GM23338 (cell line): Measurements from ENCODE around the gene KDM4B. TPM values are rescaled to one million over a fixed set of nuclear protein-coding genes. Genes with fewer than 3 reads are reported as not detected.

Experiments
- ATAC-seq: fragments of 200-7000 bp; cut with Tn5 transposase; 3 replicates; pipeline ENCODE4 v1.9.1; 2020
- DNase-seq: peaks from one replicate; pipeline ENCODE4 v3.0.0-alpha.2; 2015; ENCODE audit warnings: low spot score
- H2AFZ ChIP-seq: fragments of 200-600 bp; sonication (generic); 2 replicates; pipeline ENCODE4 v1.8.0; 2016; ENCODE audit warnings: antibody characterized with exemption, mild to moderate bottlenecking, moderate library complexity
- H3F3A ChIP-seq: fragments of 200-600 bp; sonication (generic); replicated peaks from 2 replicates; pipeline ENCODE4 v1.8.0; 2017; ENCODE audit warnings: antibody characterized with exemption, mixed run types, low read depth
- H3K27ac ChIP-seq: fragments of 200-600 bp; sonication (generic); 2 replicates; pipeline ENCODE4 v1.6.1; 2016; ENCODE audit warnings: low read depth
- H3K27me3 ChIP-seq: fragments of 200-600 bp; sonication (generic); 2 replicates; pipeline ENCODE4 v1.8.0; 2016; ENCODE audit warnings: mild to moderate bottlenecking, mixed run types, moderate library complexity; ENCODE audit not compliant: insufficient read depth
- H3K36me3 ChIP-seq: fragments of 200-600 bp; sonication (generic); 2 replicates; pipeline ENCODE4 v1.8.0; 2016; ENCODE audit warnings: mild to moderate bottlenecking; ENCODE audit not compliant: insufficient read depth
- H3K4me1 ChIP-seq: fragments of 200-600 bp; sonication (generic); 2 replicates; pipeline ENCODE4 v1.8.0; 2016; ENCODE audit warnings: mild to moderate bottlenecking, moderate library complexity; ENCODE audit not compliant: insufficient read depth
- H3K4me2 ChIP-seq: fragments of 200-600 bp; sonication (generic); 2 replicates; pipeline ENCODE4 v1.7.1; 2017; ENCODE audit warnings: mixed run types
- H3K4me3 ChIP-seq: fragments of 200-600 bp; sonication (generic); 2 replicates; pipeline ENCODE4 v1.6.1; 2016; ENCODE audit warnings: mixed run types
- H3K79me2 ChIP-seq: fragments of 200-600 bp; sonication (generic); replicated peaks from 2 replicates; pipeline ENCODE4 v1.8.0; 2017; ENCODE audit warnings: mild to moderate bottlenecking; ENCODE audit not compliant: insufficient read depth
- H3K9me2 ChIP-seq: fragments of 200-600 bp; sonication (generic); 2 replicates; pipeline ENCODE4 v1.8.0; 2017; ENCODE audit not compliant: insufficient read depth
- H4K20me1 ChIP-seq: fragments of 200-600 bp; sonication (generic); replicated peaks from 2 replicates; pipeline ENCODE4 v1.8.0; 2017; ENCODE audit warnings: mild to moderate bottlenecking; ENCODE audit not compliant: insufficient read depth
- H3K27ac Mint-ChIP-seq: 2 replicates; pipeline ENCODE4 v1.8.0; 2020; ENCODE audit warnings: inconsistent platforms, mild to moderate bottlenecking, moderate library complexity, mixed read lengths
- H3K27me3 Mint-ChIP-seq: 3 replicates; pipeline ENCODE4 v1.8.0; 2022; ENCODE audit warnings: low read depth, mild to moderate bottlenecking, moderate library complexity, mixed read lengths, inconsistent platforms; ENCODE audit not compliant: insufficient read depth, poor library complexity
- H3K36me3 Mint-ChIP-seq: 3 replicates; pipeline ENCODE4 v1.8.0; 2021; ENCODE audit warnings: low read depth, mild to moderate bottlenecking, inconsistent platforms, moderate library complexity, mixed read lengths
- H3K4me1 Mint-ChIP-seq: 3 replicates; pipeline ENCODE4 v1.8.0; 2020; ENCODE audit warnings: mild to moderate bottlenecking, inconsistent platforms, mixed read lengths
- H3K4me3 Mint-ChIP-seq: 3 replicates; pipeline ENCODE4 v1.8.0; 2021; ENCODE audit warnings: moderate library complexity, mild to moderate bottlenecking, inconsistent platforms, mixed read lengths
- H3K9me3 Mint-ChIP-seq: 3 replicates; pipeline ENCODE4 v1.8.0; 2020; ENCODE audit warnings: moderate library complexity, mild to moderate bottlenecking, inconsistent platforms, mixed read lengths
- CREB1 ChIP-seq: fragments of 250-450 bp; sonication (Bioruptor Pico); IDR thresholded peaks from 2 replicates; pipeline ENCODE4 v1.5.0; 2020; ENCODE audit warnings: low read depth, mild to moderate bottlenecking, moderate library complexity
- EZH2phosphoT487 ChIP-seq: fragments of 200-600 bp; sonication (generic); IDR thresholded peaks from one replicate; pipeline ENCODE4 v1.8.1; 2018; ENCODE audit warnings: antibody characterized with exemption; ENCODE audit not compliant: unreplicated experiment
- JUNB ChIP-seq: IDR thresholded peaks from one replicate; pipeline ENCODE4 v1.6.1; 2016; ENCODE audit warnings: antibody characterized with exemption; ENCODE audit not compliant: unreplicated experiment
- STAT1 ChIP-seq: IDR thresholded peaks from one replicate; pipeline ENCODE4 v1.6.1; 2016; ENCODE audit warnings: antibody characterized with exemption; ENCODE audit not compliant: unreplicated experiment
- ZNF114 ChIP-seq: fragments of 250-450 bp; sonication (Bioruptor Pico); IDR thresholded peaks from 2 replicates; pipeline ENCODE4 v1.5.0; 2020; ENCODE audit warnings: mild to moderate bottlenecking, moderate library complexity
- ZNF331 ChIP-seq: fragments of 250-450 bp; sonication (Bioruptor Pico); IDR thresholded peaks from 2 replicates; pipeline ENCODE4 v1.5.0; 2020; ENCODE audit warnings: low read depth, mild to moderate bottlenecking, moderate library complexity
- polyA plus RNA-seq: library from polyadenylated mRNA; unstranded; fragments of >200 nt; fragmentation: Nextera tagmentation; extraction: Ambion mirVana; gene quantifications from 2 replicates; pipeline ENCODE4 v1.2.1, GENCODE V29; 2016
- total RNA-seq: library from RNA; depleted of rRNA; stranded (reverse); fragments of >200 nt; shearing (Covaris generic); gene quantifications from 2 replicates; pipeline ENCODE4 v1.2.3, GENCODE V29; 2014
- TF ChIP-seq, protein P1 (sequence below): IDR thresholded peaks from one replicate; pipeline ENCODE4 v1.6.1; 2018; ENCODE audit warnings: antibody characterized with exemption; ENCODE audit not compliant: unreplicated experiment
- TF ChIP-seq, protein P2 (sequence below): IDR thresholded peaks from 2 replicates; pipeline ENCODE4 v1.6.1; 2016; ENCODE audit warnings: antibody characterized with exemption
- TF ChIP-seq, protein P3 (sequence below): fragments of 250-450 bp; sonication (Bioruptor Pico); IDR thresholded peaks from 2 replicates; pipeline ENCODE4 v1.5.0; 2020; ENCODE audit warnings: mild to moderate bottlenecking, moderate library complexity

KDM4B gene
- total and polyA plus RNA-seq, 2 experiments from 2014 or later = 9.1 to 27.6 TPM

DNA sequence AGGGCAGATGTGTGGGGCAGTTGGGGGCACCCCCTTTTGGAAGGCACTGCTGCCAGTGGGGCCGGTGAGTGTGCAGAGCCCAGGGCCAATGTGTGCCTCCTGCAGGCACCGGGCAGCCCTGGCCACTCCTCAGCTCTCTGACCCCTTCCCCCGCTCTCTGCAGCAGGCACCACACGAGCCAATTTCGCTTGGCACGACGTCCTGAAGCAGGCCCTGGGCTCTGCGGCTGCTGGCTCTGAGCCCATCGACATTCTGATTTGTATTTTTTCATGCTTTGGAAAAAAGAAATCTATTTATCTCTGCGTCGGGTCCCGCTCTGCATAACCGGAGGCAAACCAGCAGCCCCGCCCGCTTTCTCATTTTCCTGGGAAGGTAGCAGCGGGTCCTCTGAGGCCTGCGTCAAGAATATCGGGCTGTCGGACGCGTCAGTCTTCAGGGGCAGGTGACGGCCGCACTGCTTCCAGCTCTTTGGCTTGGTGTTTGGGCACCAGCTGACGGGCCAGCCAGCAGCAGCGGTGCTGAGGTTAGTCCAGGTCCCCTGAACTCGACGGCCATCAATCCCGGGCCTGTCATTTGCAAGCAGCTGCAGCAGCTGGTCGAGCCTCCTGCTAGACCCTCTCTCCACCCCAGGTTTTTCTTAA lies 134.3 kb downstream of the KDM4B start:
- DNase-seq = no peak
- no peak overlapping the region for H3K27ac ChIP-seq
- H3K79me2 ChIP-seq = no peaks in the 10 kb centered on the region
- H3K4me2 ChIP-seq = no peak overlapping the region
- no peaks in the 10 kb centered on the region for H3K27me3 ChIP-seq
- H3K9me3 Mint-ChIP-seq = peaks cover 27% of the 10 kb centered on the region
- peaks cover 13% of the 10 kb centered on the region for H3K27me3 Mint-ChIP-seq
- no peaks in the 10 kb centered on the region for H3K4me1 ChIP-seq
- no peak overlapping the region for H3K4me3 ChIP-seq
- H3F3A ChIP-seq = no peaks in the 10 kb centered on the region
- H3K27ac Mint-ChIP-seq = no peak overlapping the region
- H2AFZ ChIP-seq = no peak overlapping the region
- H3K4me3 Mint-ChIP-seq = no peak overlapping the region
- ATAC-seq = no peak
- H3K4me1 Mint-ChIP-seq = peaks cover under 1% of the 10 kb centered on the region; the same call in 2 of the 3 replicates
- H3K9me2 ChIP-seq = no peaks in the 10 kb centered on the region
- no peak for TF ChIP-seq EZH2phosphoT487
- no peaks in the 10 kb centered on the region for H4K20me1 ChIP-seq
- H3K36me3 Mint-ChIP-seq = peaks cover 30% of the 10 kb centered on the region
- peaks cover 5% of the 10 kb centered on the region; the same call in 1 of the 2 replicates for H3K36me3 ChIP-seq

DNA sequence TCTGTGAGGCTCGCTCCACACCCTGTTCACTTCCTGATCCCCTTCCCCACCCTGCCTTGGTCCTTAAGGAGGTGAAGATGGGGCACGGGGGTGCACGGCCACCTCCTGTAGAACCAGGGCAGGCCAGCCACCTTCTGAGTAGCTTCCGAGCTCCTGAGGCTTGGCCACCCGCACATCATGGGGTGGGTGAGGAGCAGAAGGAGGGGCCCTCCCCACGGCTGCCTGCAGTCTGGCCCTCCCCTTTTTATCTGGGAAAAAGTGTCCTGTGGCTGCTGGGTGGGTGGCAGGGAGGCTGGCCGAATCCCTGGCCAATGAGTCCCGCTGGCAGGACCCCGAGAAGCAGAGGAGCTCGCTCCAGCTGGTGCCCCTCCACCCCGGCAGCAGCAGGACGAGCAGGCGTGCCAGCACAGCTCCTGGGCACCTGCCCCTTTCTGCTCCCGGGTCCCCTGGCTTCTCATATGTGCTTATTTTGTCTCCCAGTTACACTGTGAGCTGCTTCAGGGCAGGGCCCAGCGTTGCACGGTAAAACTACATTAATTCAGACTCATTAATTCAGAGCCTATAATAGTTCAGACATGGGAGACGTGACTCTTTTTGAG lies 135.0 kb downstream of the KDM4B start:
- H3K9me3 Mint-ChIP-seq = peaks cover 22% of the 10 kb centered on the region
- no peaks in the 10 kb centered on the region for H3K79me2 ChIP-seq
- no peaks in the 10 kb centered on the region for H3F3A ChIP-seq
- H3K36me3 ChIP-seq = 0 out of 2 replicates have a peak, but pooled peaks cover under 1% of the 10 kb centered on the region
- no peaks in the 10 kb centered on the region for H4K20me1 ChIP-seq
- H3K27me3 ChIP-seq = no peaks in the 10 kb centered on the region
- H3K36me3 Mint-ChIP-seq = peaks cover 23% of the 10 kb centered on the region
- DNase-seq (no peak), ATAC-seq (no peak)
- H3K4me1 Mint-ChIP-seq = peaks cover 5% of the 10 kb centered on the region; the same call in 2 of the 3 replicates
- no peak overlapping the region for H3K27ac Mint-ChIP-seq
- H3K4me3 ChIP-seq = no peak overlapping the region
- no peak overlapping the region for H3K4me3 Mint-ChIP-seq
- H3K27me3 Mint-ChIP-seq = peaks cover 15% of the 10 kb centered on the region
- H3K4me2 ChIP-seq = no peak overlapping the region
- H3K4me1 ChIP-seq = no peaks in the 10 kb centered on the region
- no peak overlapping the region for H2AFZ ChIP-seq
- H3K27ac ChIP-seq = 0 out of 2 replicates have a peak overlapping the region, but pooled peaks have one; percentile 14
- H3K9me2 ChIP-seq = no peaks in the 10 kb centered on the region
- TF ChIP-seq JUNB (no peak), EZH2phosphoT487 (no peak), CREB1 (CRISPR knock-in tag) (no peak), ZNF114 (CRISPR knock-in tag) (no peak), ZNF331 (CRISPR knock-in tag) (no peak), STAT1 (no peak)
- TF ChIP-seq, protein P1, sequence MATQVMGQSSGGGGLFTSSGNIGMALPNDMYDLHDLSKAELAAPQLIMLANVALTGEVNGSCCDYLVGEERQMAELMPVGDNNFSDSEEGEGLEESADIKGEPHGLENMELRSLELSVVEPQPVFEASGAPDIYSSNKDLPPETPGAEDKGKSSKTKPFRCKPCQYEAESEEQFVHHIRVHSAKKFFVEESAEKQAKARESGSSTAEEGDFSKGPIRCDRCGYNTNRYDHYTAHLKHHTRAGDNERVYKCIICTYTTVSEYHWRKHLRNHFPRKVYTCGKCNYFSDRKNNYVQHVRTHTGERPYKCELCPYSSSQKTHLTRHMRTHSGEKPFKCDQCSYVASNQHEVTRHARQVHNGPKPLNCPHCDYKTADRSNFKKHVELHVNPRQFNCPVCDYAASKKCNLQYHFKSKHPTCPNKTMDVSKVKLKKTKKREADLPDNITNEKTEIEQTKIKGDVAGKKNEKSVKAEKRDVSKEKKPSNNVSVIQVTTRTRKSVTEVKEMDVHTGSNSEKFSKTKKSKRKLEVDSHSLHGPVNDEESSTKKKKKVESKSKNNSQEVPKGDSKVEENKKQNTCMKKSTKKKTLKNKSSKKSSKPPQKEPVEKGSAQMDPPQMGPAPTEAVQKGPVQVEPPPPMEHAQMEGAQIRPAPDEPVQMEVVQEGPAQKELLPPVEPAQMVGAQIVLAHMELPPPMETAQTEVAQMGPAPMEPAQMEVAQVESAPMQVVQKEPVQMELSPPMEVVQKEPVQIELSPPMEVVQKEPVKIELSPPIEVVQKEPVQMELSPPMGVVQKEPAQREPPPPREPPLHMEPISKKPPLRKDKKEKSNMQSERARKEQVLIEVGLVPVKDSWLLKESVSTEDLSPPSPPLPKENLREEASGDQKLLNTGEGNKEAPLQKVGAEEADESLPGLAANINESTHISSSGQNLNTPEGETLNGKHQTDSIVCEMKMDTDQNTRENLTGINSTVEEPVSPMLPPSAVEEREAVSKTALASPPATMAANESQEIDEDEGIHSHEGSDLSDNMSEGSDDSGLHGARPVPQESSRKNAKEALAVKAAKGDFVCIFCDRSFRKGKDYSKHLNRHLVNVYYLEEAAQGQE = no peak
- TF ChIP-seq, protein P2, sequence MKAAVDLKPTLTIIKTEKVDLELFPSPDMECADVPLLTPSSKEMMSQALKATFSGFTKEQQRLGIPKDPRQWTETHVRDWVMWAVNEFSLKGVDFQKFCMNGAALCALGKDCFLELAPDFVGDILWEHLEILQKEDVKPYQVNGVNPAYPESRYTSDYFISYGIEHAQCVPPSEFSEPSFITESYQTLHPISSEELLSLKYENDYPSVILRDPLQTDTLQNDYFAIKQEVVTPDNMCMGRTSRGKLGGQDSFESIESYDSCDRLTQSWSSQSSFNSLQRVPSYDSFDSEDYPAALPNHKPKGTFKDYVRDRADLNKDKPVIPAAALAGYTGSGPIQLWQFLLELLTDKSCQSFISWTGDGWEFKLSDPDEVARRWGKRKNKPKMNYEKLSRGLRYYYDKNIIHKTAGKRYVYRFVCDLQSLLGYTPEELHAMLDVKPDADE = no peak
- TF ChIP-seq, protein P3, sequence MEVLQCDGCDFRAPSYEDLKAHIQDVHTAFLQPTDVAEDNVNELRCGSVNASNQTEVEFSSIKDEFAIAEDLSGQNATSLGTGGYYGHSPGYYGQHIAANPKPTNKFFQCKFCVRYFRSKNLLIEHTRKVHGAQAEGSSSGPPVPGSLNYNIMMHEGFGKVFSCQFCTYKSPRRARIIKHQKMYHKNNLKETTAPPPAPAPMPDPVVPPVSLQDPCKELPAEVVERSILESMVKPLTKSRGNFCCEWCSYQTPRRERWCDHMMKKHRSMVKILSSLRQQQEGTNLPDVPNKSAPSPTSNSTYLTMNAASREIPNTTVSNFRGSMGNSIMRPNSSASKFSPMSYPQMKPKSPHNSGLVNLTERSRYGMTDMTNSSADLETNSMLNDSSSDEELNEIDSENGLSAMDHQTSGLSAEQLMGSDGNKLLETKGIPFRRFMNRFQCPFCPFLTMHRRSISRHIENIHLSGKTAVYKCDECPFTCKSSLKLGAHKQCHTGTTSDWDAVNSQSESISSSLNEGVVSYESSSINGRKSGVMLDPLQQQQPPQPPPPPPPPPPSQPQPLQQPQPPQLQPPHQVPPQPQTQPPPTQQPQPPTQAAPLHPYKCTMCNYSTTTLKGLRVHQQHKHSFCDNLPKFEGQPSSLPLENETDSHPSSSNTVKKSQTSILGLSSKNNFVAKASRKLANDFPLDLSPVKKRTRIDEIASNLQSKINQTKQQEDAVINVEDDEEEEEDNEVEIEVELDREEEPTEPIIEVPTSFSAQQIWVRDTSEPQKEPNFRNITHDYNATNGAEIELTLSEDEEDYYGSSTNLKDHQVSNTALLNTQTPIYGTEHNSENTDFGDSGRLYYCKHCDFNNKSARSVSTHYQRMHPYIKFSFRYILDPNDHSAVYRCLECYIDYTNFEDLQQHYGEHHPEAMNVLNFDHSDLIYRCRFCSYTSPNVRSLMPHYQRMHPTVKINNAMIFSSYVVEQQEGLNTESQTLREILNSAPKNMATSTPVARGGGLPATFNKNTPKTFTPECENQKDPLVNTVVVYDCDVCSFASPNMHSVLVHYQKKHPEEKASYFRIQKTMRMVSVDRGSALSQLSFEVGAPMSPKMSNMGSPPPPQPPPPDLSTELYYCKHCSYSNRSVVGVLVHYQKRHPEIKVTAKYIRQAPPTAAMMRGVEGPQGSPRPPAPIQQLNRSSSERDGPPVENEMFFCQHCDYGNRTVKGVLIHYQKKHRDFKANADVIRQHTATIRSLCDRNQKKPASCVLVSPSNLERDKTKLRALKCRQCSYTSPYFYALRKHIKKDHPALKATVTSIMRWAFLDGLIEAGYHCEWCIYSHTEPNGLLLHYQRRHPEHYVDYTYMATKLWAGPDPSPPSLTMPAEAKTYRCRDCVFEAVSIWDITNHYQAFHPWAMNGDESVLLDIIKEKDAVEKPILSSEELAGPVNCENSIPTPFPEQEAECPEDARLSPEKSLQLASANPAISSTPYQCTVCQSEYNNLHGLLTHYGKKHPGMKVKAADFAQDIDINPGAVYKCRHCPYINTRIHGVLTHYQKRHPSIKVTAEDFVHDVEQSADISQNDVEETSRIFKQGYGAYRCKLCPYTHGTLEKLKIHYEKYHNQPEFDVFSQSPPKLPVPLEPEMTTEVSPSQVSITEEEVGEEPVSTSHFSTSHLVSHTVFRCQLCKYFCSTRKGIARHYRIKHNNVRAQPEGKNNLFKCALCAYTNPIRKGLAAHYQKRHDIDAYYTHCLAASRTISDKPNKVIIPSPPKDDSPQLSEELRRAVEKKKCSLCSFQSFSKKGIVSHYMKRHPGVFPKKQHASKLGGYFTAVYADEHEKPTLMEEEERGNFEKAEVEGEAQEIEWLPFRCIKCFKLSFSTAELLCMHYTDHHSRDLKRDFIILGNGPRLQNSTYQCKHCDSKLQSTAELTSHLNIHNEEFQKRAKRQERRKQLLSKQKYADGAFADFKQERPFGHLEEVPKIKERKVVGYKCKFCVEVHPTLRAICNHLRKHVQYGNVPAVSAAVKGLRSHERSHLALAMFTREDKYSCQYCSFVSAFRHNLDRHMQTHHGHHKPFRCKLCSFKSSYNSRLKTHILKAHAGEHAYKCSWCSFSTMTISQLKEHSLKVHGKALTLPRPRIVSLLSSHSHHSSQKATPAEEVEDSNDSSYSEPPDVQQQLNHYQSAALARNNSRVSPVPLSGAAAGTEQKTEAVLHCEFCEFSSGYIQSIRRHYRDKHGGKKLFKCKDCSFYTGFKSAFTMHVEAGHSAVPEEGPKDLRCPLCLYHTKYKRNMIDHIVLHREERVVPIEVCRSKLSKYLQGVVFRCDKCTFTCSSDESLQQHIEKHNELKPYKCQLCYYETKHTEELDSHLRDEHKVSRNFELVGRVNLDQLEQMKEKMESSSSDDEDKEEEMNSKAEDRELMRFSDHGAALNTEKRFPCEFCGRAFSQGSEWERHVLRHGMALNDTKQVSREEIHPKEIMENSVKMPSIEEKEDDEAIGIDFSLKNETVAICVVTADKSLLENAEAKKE (CRISPR knock-in tag) = no peak
